B cell (primary cell): Measurements from ENCODE around the gene LPGAT1.

Source experiments
- EZH2 ChIP-seq: IDR thresholded peaks from 2 replicates; pipeline ENCODE4 v1.6.1; 2012; ENCODE audit warnings: borderline replicate concordance, low read depth, mild to moderate bottlenecking, moderate library complexity, low read length; ENCODE audit not compliant: insufficient read depth, poor library complexity, severe bottlenecking
- TF ChIP-seq, protein P1 (sequence below): fragments of 200-600 bp; IDR thresholded peaks from one replicate; pipeline ENCODE4 v1.8.0; 2022; ENCODE audit warnings: antibody characterized with exemption, mild to moderate bottlenecking

GRCh38 chr1:211851174-211851573 is 20.6 kb upstream of the LPGAT1 start:
- TF ChIP-seq, protein P1, sequence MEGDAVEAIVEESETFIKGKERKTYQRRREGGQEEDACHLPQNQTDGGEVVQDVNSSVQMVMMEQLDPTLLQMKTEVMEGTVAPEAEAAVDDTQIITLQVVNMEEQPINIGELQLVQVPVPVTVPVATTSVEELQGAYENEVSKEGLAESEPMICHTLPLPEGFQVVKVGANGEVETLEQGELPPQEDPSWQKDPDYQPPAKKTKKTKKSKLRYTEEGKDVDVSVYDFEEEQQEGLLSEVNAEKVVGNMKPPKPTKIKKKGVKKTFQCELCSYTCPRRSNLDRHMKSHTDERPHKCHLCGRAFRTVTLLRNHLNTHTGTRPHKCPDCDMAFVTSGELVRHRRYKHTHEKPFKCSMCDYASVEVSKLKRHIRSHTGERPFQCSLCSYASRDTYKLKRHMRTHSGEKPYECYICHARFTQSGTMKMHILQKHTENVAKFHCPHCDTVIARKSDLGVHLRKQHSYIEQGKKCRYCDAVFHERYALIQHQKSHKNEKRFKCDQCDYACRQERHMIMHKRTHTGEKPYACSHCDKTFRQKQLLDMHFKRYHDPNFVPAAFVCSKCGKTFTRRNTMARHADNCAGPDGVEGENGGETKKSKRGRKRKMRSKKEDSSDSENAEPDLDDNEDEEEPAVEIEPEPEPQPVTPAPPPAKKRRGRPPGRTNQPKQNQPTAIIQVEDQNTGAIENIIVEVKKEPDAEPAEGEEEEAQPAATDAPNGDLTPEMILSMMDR: no peak
- TF ChIP-seq EZH2: no peak
